MG63 (cell line): ENCODE measurements around the gene BPGM. TPM values are rescaled to one million over a fixed set of nuclear protein-coding genes. Genes with fewer than 3 reads are reported as not detected.
"Not testable (repeated sequence)": the region's sequence is repeated elsewhere in the genome, so short reads cannot be mapped to it uniquely, and the experiment has no call there.

Experiments used
- DNase-seq: peaks from one replicate; pipeline ENCODE4 v3.0.0-alpha.2; 2020
- H3K27me3 ChIP-seq: fragments of 250-450 bp; sonication (Bioruptor Pico); 2 replicates; pipeline ENCODE4 v1.5.1; 2020; ENCODE audit warnings: mild to moderate bottlenecking, moderate library complexity
- H3K36me3 ChIP-seq: fragments of 250-450 bp; sonication (Bioruptor Pico); 2 replicates; pipeline ENCODE4 v1.5.1; 2020; ENCODE audit warnings: mild to moderate bottlenecking, moderate library complexity
- H3K4me3 ChIP-seq: fragments of 250-450 bp; sonication (Bioruptor Pico); 2 replicates; pipeline ENCODE4 v1.5.1; 2020; ENCODE audit warnings: mild to moderate bottlenecking, moderate library complexity
- H3K9me3 ChIP-seq: fragments of 250-450 bp; sonication (Bioruptor Pico); 2 replicates; pipeline ENCODE4 v1.5.1; 2020; ENCODE audit warnings: mild to moderate bottlenecking, moderate library complexity
- total RNA-seq: library from RNA; depleted of rRNA; stranded (reverse); fragments of >200 nt; shearing (Covaris generic); gene quantifications from 2 replicates; pipeline ENCODE4 v1.2.3, GENCODE V29; 2014; ENCODE audit warnings: low replicate concordance

Gene BPGM
- total RNA-seq, 1 experiment from 2014 or later: 9.6 TPM

DNA sequence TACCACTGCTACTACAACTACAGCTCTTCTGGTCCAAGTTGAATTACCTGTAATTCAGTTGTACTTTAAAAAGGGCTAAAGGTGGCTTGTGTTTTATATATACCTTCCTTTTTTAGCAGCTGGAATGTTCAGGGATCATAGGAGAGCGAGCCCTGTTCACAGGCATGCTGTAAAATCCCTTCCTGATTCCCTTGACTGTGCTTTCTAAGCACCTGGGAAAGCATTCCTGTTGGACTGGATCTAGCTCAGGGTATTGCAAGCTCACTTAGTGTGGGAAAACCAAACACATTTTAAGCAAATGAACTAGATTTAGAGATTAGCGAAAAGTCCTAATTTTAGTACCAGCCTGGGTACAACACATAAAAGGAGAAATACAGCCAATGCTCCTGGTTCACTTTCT is 31.5 kb downstream of the BPGM start:
- Histone ChIP-seq H3K36me3 (0 out of 2 replicates have a peak, but pooled peaks cover 2% of the 10 kb centered on the region), H3K4me3 (no peak overlapping the region), H3K9me3 (no peaks in the 10 kb centered on the region), H3K27me3 (no peaks in the 10 kb centered on the region)
- DNase-seq: no peak

DNA sequence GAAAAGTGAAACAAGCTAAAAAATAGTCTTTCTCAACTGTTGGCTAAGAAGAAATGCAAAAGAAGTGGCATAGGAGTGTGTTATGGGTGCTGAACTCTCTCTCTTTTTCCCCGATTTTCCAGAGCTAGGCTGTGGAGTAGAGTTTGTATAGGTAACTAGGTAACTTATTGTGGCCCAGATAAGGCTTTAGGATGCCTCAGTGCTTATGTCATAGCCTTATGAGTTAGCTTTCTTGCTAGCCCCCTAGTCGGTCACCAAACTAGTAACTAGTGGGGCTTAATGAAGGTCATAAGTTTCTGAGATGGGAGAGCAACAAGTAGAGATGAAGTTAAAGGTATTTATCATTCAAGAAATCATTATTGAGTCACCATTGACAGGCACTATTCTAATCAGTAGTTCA is 32.4 kb downstream of the BPGM start:
- H3K9me3 ChIP-seq: no peaks in the 10 kb centered on the region
- DNase-seq: no peak
- 0 out of 2 replicates have a peak, but pooled peaks cover 2% of the 10 kb centered on the region for H3K36me3 ChIP-seq
- no peak overlapping the region for H3K4me3 ChIP-seq
- H3K27me3 ChIP-seq: no peaks in the 10 kb centered on the region

DNA sequence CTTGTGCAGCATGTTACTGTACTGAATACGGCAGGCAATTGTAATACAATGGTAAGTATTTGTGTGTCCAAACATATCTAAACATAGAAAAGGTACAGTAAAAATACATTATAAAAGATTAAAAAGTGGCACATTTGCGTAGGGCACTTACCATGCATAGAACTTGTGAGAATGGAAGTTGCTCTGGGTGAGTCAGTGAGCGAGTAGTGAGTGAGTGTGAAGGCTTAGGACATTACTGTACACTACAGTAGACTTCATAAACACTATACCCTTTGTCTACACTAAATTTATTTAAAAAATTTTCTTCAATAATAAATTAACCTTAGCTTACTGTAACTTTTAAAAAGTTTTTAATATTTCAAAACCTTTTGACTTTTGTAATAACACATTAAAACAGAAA is 37.5 kb downstream of the BPGM start:
- Histone ChIP-seq H3K4me3 (no peak overlapping the region), H3K9me3 (no peaks in the 10 kb centered on the region), H3K27me3 (no peaks in the 10 kb centered on the region), H3K36me3 (0 out of 2 replicates have a peak, but pooled peaks cover 2% of the 10 kb centered on the region)
- DNase-seq: no peak

DNA sequence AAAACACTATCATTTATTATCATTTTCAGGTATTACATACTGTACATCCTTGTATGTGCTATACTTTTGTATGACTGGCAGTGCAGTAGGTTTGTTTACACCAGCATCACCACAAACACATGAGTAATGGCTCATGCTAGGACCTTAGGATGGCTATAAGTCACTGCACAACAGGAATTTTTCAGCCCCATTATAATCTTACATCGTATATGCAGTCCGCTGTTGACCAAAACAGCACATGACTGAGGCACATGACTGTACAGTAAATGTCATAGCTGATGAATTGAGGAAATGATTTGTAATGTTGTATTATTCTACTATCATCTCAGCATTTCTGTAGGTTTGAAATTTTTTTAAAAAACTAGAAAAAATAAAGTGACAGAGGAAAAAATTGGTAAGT is 38.6 kb downstream of the BPGM start:
- Histone ChIP-seq H3K9me3 (no peaks in the 10 kb centered on the region), H3K4me3 (no peak overlapping the region), H3K36me3 (0 out of 2 replicates have a peak, but pooled peaks cover 2% of the 10 kb centered on the region), H3K27me3 (no peaks in the 10 kb centered on the region)
- DNase-seq: no peak

DNA sequence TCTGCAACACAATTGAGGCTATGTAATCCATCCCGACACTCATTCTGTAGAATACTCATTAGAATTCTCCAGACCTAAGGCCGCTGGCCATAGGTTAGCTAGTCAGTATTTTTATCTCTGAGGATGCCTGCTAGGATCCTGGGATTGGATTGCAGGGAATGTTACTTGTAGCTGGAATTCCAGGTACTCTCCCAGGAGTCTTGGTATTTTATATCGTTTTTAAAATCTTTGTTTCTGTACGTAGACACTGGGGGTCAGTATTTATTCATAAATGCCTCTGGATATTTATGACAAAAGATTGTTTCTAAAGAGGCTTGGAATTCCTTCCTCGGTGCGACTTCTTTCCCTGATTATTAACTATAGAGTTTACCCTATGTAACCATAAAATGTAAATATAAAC is 40.1 kb downstream of the BPGM start:
- no peak overlapping the region for H3K4me3 ChIP-seq
- no peaks in the 10 kb centered on the region for H3K27me3 ChIP-seq
- H3K9me3 ChIP-seq: no peaks in the 10 kb centered on the region
- no peaks in the 10 kb centered on the region for H3K36me3 ChIP-seq
- no peak for DNase-seq

DNA sequence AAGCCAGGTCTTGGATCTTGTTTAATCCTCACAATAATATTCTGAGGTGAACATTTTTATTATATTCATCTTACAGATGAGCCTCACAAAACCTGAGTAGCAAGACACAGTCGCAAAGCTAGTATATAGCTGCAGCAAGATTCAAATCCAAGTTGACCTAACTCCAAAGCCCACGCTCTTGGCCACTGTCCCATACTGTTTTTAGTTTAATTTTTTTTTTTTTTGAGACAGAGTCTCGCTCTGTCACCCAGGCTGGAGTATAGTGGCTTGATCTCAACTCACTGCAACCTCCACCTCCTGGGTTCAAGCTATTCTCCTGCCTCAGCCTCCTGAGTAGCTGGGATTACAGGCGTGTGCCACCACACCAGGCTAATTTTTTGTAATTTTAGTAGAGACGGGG is 42.9 kb downstream of the BPGM start:
- DNase-seq, H3K27me3 ChIP-seq, H3K9me3 ChIP-seq, H3K36me3 ChIP-seq: not testable (repeated sequence)
- peak overlapping the region; percentile 31 for H3K4me3 ChIP-seq

DNA sequence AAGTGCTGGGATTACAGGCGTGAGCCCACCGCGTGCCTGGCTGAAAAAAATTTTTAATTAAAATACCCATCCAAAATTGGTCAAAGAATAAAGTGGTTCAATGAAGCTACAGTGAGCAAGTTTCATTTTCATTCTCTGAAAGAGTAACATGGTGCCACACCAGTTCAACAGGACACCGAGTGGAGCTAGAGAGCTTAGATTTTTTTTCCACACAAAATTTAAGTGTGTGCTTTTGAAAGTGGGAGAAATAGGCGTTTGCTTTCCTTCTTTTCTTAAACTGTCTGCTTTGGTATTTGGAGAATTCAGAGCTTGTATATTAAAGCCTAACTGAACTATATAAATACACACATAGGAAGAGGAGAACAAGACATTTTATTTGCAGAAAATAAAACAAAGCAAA is 43.4 kb downstream of the BPGM start:
- no peak for DNase-seq
- no peaks in the 10 kb centered on the region for H3K36me3 ChIP-seq
- peak overlapping the region; percentile 31 for H3K4me3 ChIP-seq
- H3K27me3 ChIP-seq: no peaks in the 10 kb centered on the region
- H3K9me3 ChIP-seq: no peaks in the 10 kb centered on the region

DNA sequence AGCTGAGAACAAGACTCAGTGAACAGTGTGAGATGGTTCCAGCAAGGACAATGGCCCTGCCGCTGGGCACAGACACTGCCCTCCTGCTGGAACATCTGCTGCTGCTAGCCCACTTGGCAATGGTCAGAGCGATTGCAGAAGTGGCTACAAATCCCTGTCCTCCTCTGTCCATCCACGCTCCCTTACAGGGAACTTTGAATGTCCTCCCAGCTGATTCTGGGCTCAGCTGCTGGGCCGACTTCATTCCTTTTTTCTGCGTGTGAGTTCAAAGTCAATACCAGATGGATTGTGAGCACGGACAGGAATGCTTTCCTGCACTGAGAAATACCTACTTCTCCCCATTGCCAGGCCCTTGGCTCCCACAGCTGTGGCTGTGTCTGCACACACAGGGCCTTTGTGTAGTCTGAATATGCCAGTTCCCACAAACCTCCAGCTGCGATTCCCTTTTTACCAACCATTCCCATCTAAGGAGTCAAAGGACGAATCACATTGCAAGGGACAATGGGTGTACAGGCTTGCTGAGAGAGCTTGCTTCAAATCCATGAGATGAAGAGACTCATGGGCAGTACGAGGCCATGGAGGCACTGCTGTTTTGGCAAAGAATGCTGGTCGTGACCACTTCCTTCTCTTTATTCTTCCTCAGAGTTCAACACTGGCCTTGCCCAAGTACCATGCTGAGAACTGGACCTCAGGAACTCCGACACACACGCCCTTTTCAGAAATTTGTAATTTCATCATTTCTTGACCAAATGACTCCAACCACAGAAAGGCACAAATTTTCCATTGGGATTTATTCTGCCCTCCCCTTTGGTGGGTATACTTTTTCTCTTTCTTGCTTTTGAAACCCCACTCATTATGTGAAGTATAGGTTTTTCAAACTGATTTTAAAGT is 44.2 kb downstream of the BPGM start:
- no peak overlapping the region for H3K4me3 ChIP-seq
- H3K36me3 ChIP-seq: no peaks in the 10 kb centered on the region
- no peaks in the 10 kb centered on the region for H3K27me3 ChIP-seq
- no peak for DNase-seq
- no peaks in the 10 kb centered on the region for H3K9me3 ChIP-seq

DNA sequence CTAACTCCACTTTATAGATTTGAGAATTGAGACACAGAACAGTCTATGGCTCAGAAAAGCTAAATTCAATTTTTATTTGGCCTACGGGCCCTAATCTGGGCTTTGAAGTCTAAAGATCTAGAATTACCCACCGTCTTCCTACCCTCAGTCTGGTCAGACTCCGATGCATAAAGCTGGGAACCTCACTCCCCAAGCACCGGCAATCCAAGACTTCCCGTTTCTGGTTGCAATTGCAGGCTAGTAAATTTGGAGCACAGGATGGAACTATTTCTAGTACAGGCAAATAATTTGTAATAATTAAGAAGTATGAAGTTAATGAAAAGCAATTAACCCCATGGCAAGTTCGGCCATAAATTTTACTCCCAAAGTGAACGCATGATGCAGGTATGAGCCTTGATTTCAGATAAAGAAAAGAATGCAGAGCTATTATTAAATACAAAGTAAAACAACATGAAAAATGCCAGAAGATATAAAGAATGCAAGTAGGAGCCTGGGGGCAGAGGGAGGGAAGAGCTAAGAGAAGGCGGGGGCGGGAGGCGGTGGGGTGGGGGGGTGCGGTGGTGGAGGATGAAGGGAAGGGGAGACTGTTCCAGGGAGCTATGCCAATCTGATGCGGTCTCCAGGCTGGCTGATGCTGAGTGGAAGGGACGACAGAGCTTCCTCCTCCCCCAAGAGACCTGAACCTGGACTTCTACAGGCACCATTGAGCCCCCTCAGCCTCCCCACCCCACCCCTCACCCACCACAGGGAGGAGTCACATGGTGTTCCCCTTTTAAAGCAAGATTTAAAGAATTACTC is 45.1 kb downstream of the BPGM start:
- H3K9me3 ChIP-seq: no peaks in the 10 kb centered on the region
- H3K36me3 ChIP-seq: no peaks in the 10 kb centered on the region
- H3K27me3 ChIP-seq: no peaks in the 10 kb centered on the region
- peak; percentile 52 for DNase-seq
- H3K4me3 ChIP-seq: no peak overlapping the region

DNA sequence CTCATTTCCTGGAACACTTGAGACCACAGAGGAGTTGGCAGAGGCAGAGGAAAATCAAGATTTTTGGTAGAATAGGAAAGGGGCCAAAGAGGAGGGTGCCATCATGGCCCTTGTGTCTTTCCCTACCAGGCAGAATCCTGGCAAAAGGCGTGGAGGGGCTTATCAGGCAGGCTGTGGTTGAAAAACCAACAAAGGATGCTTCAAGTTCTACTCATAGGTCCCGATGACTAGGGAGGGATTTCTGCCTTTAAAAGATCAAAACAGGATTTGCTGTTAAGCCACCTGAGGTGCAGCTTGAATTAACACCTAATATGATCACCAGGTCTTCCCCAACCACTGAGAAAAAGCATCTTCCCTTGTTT is 45.7 kb downstream of the BPGM start:
- DNase-seq: peak; percentile 69
- Histone ChIP-seq H3K4me3 (no peak overlapping the region), H3K27me3 (no peaks in the 10 kb centered on the region), H3K36me3 (no peaks in the 10 kb centered on the region), H3K9me3 (no peaks in the 10 kb centered on the region)

DNA sequence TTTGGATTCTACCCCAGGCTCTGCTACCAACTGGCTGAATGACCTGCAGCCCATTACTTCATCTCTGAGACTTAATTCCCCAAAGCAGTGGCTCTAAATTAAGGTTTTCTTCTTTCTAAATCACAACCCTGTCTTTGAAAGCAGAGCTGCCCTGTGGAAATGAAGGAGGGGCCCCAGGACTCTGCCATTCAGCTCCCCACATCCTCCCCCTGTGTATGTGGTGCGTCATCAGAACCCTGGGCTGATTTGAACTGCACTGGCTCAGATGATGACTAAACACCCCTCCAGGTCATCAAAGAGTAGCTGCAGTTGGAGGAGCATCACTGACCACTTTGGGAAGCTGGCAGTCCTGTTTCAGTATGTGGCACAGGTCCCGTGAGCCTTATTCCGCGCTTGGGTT is 46.6 kb downstream of the BPGM start:
- Histone ChIP-seq H3K36me3 (no peaks in the 10 kb centered on the region), H3K9me3 (no peaks in the 10 kb centered on the region), H3K4me3 (no peak overlapping the region), H3K27me3 (no peaks in the 10 kb centered on the region)
- peak; percentile 89 for DNase-seq

DNA sequence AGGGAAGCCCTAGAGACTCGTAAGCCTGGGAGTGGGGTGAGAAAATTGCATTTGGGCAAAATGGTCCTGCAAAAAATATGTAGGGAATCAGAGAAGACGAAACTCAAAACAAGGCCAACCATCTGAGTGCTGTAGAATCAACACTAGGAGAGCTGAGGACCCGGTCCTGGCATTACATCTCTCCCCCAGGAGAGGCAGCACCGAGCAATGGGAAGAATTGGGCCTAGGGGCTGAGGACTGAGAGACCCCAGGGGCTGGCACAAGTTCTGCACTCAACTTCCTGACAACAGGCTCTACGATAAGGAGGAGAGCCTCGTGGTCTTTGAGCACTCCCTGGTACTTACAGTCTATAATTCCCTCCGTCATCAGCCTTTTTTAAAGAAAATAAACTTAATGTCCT is 47.6 kb downstream of the BPGM start:
- DNase-seq: no peak
- Histone ChIP-seq H3K9me3 (no peaks in the 10 kb centered on the region), H3K4me3 (no peak overlapping the region), H3K27me3 (no peaks in the 10 kb centered on the region), H3K36me3 (no peaks in the 10 kb centered on the region)

DNA sequence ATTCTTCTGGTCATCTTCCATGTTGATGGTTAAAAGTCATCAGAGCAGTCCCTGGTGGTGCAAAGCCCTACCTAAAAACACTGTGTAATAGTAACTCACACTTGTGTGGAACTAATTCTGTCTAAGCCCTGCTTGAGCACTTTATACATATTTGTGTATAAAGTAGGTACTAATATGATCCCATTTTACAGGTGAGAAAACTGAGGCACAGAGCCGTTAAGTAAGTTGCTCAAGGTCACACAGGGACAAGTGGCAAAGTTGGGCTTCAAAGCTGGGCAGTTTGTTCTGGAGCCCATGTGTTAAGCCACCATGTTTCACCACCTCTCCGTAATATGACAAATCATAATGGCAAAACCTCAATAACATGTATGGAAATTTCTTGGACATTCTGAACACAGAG is 48.1 kb downstream of the BPGM start:
- Histone ChIP-seq H3K4me3 (no peak overlapping the region), H3K36me3 (no peaks in the 10 kb centered on the region), H3K9me3 (no peaks in the 10 kb centered on the region), H3K27me3 (no peaks in the 10 kb centered on the region)
- no peak for DNase-seq

DNA sequence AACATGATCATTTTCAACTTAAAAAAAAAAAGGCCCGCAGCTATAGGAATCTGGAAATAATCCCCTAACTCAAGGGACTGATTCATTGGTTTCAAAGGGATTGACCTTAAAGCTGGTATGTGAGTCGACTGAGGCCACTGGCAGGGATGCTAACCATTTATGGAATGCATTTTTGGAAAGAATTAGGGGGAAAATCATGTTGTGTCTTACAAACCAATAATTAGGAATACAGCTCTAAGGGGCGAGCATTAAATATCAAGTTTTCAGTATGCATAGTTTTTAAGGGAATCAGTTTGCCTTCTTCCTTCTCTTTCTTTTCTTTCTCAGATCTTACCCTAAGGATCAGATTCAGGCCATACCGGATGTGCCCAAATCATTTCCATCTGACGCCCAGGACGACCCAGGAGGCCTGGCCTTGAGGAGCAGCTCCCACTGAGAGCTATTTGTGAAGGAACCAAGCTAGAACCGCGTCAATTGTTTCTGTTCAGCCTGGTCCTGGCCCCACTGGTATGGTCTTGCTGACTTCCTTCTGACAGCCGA is 48.7 kb downstream of the BPGM start:
- Histone ChIP-seq H3K4me3 (no peak overlapping the region), H3K9me3 (no peaks in the 10 kb centered on the region), H3K27me3 (no peaks in the 10 kb centered on the region), H3K36me3 (no peaks in the 10 kb centered on the region)
- peak; percentile 69 for DNase-seq

DNA sequence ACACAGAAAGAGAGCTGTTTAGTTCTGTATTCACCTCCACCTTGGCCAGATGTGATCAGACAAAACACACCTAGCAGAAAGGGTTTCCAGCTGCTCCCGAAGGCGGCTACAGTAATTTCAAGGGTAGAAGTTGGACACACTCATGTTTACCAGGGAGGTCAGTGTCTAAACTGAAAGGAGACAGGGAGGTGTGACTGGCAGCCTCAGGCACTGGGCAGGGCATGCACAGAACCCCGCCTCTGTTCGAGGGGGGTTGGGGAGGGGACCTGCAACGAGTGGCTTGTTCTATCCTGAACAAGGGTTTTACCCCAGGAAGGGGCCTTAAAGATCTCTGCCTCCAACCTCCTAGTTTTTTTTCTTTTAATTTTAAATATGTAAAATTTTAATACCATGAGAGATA is 49.6 kb downstream of the BPGM start:
- H3K27me3 ChIP-seq: no peaks in the 10 kb centered on the region
- no peaks in the 10 kb centered on the region for H3K36me3 ChIP-seq
- H3K4me3 ChIP-seq: no peak overlapping the region
- peak; percentile 33 for DNase-seq
- H3K9me3 ChIP-seq: no peaks in the 10 kb centered on the region

DNA sequence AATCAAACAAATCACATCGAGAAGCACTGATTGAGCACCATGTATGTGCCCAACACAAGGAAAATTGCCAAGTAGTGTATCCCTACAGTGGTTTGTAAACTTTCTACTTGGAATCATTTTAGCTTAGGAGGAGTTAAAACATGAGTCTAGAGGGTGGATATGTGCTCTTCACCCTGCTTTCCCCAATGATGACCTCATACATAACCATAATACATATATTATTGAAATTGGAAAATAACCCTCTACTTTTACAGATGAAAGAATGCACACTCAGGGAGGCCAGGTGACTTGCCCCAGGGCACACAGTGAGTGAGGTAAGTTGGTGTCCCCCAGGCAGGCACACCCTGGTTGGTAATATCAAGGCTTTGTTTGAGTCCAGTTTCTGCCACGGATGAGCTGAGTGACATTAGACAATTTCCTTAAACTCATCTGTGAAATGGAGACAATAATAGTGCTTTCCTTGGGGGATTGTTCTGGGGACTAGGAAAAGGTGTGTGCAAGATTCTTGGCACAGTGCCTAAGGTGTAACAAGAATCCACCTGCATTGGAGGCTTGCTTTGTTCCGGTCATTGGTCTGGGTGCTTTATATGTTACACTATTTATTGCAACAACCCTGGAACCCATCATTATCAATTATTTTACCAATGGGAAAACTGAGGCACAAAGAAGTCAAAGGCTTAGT is 50.7 kb downstream of the BPGM start:
- Histone ChIP-seq H3K9me3 (no peaks in the 10 kb centered on the region), H3K36me3 (no peaks in the 10 kb centered on the region), H3K4me3 (no peak overlapping the region), H3K27me3 (no peaks in the 10 kb centered on the region)
- DNase-seq: no peak

DNA sequence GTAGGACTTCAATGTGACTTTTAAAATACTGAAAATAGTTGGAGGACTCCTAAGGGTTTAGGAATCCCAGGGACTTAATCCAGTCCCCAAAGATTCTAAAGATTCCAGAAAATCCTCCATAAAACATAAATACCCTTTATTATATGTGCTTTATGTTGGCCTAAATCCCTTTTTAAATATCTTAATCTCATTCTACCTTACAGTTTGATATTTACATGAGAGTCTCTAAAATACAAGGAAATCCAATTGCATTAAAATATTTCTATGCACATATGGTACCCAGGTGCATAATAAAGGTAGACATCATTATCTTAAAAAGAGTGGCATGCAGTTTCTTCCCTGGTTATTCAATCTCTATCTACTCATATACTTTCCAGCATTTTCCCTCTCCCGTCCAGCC is 51.8 kb downstream of the BPGM start:
- Histone ChIP-seq H3K4me3 (no peak overlapping the region), H3K36me3 (no peaks in the 10 kb centered on the region), H3K9me3 (no peaks in the 10 kb centered on the region), H3K27me3 (no peaks in the 10 kb centered on the region)
- no peak for DNase-seq
